ENCODE data around the gene PUS1. TPM values are rescaled to one million over a fixed set of nuclear protein-coding genes. Genes with fewer than 3 reads are reported as not detected.

The PUS1 gene
- total and polyA plus RNA-seq, 3 donors from 2014 or later: 16.9 to 26.0 (median 25.2) TPM

GRCh38 chr12:131919366-131920156 lies 9.5 kb upstream of the PUS1 start:
- H3K27me3 ChIP-seq: no peaks in the 10 kb centered on the region
- no peak overlapping the region for H3K4me3 ChIP-seq
- peaks cover 17% of the 10 kb centered on the region for H3K4me1 ChIP-seq
- WGBS, 2 donors: 90 to 91% methylated on average over 18 of the region's 37 CpGs
- DNase-seq: no peak
- H3K36me3 ChIP-seq (ENCODE audit: low read depth, missing control alignments): no peaks in the 10 kb centered on the region
- intact Hi-C loops (cut with DNase I; ENCODE audit: low total_unique reads): no loop called here
- TF ChIP-seq POLR2A (IDR thresholded peaks at IDR 0.05): no peak
- TF ChIP-seq, protein P1, sequence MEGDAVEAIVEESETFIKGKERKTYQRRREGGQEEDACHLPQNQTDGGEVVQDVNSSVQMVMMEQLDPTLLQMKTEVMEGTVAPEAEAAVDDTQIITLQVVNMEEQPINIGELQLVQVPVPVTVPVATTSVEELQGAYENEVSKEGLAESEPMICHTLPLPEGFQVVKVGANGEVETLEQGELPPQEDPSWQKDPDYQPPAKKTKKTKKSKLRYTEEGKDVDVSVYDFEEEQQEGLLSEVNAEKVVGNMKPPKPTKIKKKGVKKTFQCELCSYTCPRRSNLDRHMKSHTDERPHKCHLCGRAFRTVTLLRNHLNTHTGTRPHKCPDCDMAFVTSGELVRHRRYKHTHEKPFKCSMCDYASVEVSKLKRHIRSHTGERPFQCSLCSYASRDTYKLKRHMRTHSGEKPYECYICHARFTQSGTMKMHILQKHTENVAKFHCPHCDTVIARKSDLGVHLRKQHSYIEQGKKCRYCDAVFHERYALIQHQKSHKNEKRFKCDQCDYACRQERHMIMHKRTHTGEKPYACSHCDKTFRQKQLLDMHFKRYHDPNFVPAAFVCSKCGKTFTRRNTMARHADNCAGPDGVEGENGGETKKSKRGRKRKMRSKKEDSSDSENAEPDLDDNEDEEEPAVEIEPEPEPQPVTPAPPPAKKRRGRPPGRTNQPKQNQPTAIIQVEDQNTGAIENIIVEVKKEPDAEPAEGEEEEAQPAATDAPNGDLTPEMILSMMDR (IDR thresholded peaks at IDR 0.05): no peak
- no peak overlapping the region for H3K27ac ChIP-seq
- no peaks in the 10 kb centered on the region for H3K9me3 ChIP-seq

DNA sequence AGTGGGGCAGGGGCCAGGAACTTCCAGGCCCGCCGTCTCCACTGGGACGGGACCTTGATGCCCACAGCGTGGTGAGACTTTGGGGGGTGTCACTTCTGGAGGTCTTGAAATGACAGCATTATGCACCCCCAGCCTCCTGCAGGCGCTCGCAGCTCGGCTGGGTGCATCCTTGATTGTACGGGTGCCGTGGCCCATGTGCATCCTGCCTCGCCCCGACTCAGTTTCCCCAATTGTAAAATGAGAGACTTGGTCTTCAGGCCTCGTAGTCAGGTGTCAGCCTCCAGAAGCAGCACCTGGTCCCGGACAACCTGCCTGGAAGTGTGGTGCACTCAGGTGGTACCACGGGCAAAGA lies 8.9 kb upstream of the PUS1 start:
- no peaks in the 10 kb centered on the region for H3K27me3 ChIP-seq
- H3K4me1 ChIP-seq: peaks cover 17% of the 10 kb centered on the region
- no peak for DNase-seq
- peak overlapping the region in 1 of 2 donors; percentile 68 for H3K27ac ChIP-seq
- no peak overlapping the region for H3K4me3 ChIP-seq
- 94 to 95% methylated on average over 5 to 10 of the region's 14 CpGs for WGBS, 2 donors
- no peak for TF ChIP-seq POLR2A (IDR thresholded peaks at IDR 0.05)
- TF ChIP-seq, protein P1 (IDR thresholded peaks at IDR 0.05): no peak
- no peaks in the 10 kb centered on the region for H3K36me3 ChIP-seq (ENCODE audit: low read depth, missing control alignments)
- intact Hi-C loops (cut with DNase I; ENCODE audit: low total_unique reads): no loop called here
- no peaks in the 10 kb centered on the region for H3K9me3 ChIP-seq

- H3K27ac ChIP-seq: peak overlapping the region in 1 of 2 donors; percentile 68
- no peaks in the 10 kb centered on the region for H3K36me3 ChIP-seq (ENCODE audit: low read depth, missing control alignments)
- H3K4me1 ChIP-seq: peaks cover 17% of the 10 kb centered on the region
- no peak overlapping the region for H3K4me3 ChIP-seq
- DNase-seq: no peak
- H3K27me3 ChIP-seq: no peaks in the 10 kb centered on the region
- intact Hi-C loops (cut with DNase I; ENCODE audit: low total_unique reads): no loop called here
- WGBS, 2 donors: 67 to 87% methylated on average over 6 to 31 of the region's 35 CpGs
- TF ChIP-seq POLR2A (IDR thresholded peaks at IDR 0.05): no peak
- TF ChIP-seq, protein P1 (IDR thresholded peaks at IDR 0.05): no peak
- no peaks in the 10 kb centered on the region for H3K9me3 ChIP-seq
These were observed 7.9 kb upstream of the PUS1 start for GRCh38 chr12:131920902-131921840.

- peaks cover 17% of the 10 kb centered on the region for H3K4me1 ChIP-seq
- peak; percentile 54 for DNase-seq
- no peaks in the 10 kb centered on the region for H3K27me3 ChIP-seq
- H3K9me3 ChIP-seq: no peaks in the 10 kb centered on the region
- no peaks in the 10 kb centered on the region for H3K36me3 ChIP-seq (ENCODE audit: low read depth, missing control alignments)
- intact Hi-C loops (cut with DNase I; ENCODE audit: low total_unique reads): no loop called here
- H3K4me3 ChIP-seq: no peak overlapping the region
- H3K27ac ChIP-seq: peak overlapping the region in 1 of 2 donors; percentile 68
- WGBS, 2 donors: 47 to 59% methylated on average over 28 to 29 of the region's 29 CpGs
- TF ChIP-seq POLR2A (IDR thresholded peaks at IDR 0.05): no peak
- TF ChIP-seq, protein P1 (IDR thresholded peaks at IDR 0.05): no peak
These were observed 7.0 kb upstream of the PUS1 start for GRCh38 chr12:131921866-131922769.
